HepG2 (cell line): ENCODE results near the gene NMNAT3. TPM values are rescaled to one million over a fixed set of nuclear protein-coding genes. Genes with fewer than 3 reads are reported as not detected.

Source experiments
- ATAC-seq: fragments of 200-7000 bp; cut with Tn5 transposase; 3 replicates; pipeline ENCODE4 v1.9.1; 2020; ENCODE audit warnings: mild to moderate bottlenecking, moderate library complexity
- BruUV-seq: library from RNA; stranded (reverse); fragments of 400-500 nt; replicated peaks from 2 replicates; lab custom pipeline; 2021; lab: Mats Ljungman, UMichigan
- CTCF ChIA-PET: fragments of 300-600 bp; formaldehyde crosslinking; extraction: SDS; loops from one replicate; lab custom pipeline; 2021; ENCODE audit warnings: low total read pairs, inconsistent platforms, low intra/inter-chr PET ratio; lab: Yijun Ruan, JAX
- POLR2A ChIA-PET: fragments of 350-600 bp; sonication (Branson Sonifier 250); formaldehyde crosslinking; loops from one replicate; lab custom pipeline; 2020; ENCODE audit warnings: antibody characterized with exemption, inconsistent platforms; lab: Yijun Ruan, JAX
- DNase-seq: peaks from one replicate; pipeline ENCODE4 v3.0.0-alpha.2; 2015; ENCODE audit warnings: low spot score
- FAIRE-seq: peaks from 3 replicates; lab custom pipeline; 2011; peaks lifted over from hg19 to GRCh38; lab: Jason Lieb, UNC
- H2AFZ ChIP-seq: one replicate; pipeline ENCODE4 v1.6.1; 2011; ENCODE audit warnings: low read length, inconsistent platforms
- H3K27ac ChIP-seq: fragments of 300-600 bp; 3 replicates; pipeline ENCODE4 v1.8.0; 2011; ENCODE audit warnings: mixed run types, mild to moderate bottlenecking, mixed read lengths, low read length, inconsistent platforms; ENCODE audit not compliant: insufficient read depth; ENCODE audit errors: extremely low read length
- H3K27me3 ChIP-seq, 2 experiments: fragments of 200-600 bp in 1 of 2; 2 replicates in 1 of 2; 3 replicates in 1 of 2; pipeline versions ENCODE4 v1.6.0 to v1.8.0; 2011; ENCODE audit warnings: low read length in 2 of 2, mild to moderate bottlenecking in 2 of 2, moderate library complexity in 2 of 2, inconsistent platforms in 1 of 2; ENCODE audit not compliant: insufficient read depth in 2 of 2, control insufficient read depth in 1 of 2
- H3K36me3 ChIP-seq, 2 experiments: fragments of 200-600 bp in 1 of 2; replicated peaks in 1 of 2; 2 replicates in 1 of 2; 3 replicates in 1 of 2; pipeline versions ENCODE4 v1.5.1 to v1.8.0; 2011; ENCODE audit warnings: low read length in 2 of 2, inconsistent platforms in 1 of 2; ENCODE audit not compliant: insufficient read depth in 2 of 2, control insufficient read depth in 1 of 2
- H3K4me1 ChIP-seq: 2 replicates; pipeline ENCODE4 v1.5.1; 2012; ENCODE audit warnings: low read length, inconsistent platforms; ENCODE audit not compliant: insufficient read depth
- H3K4me2 ChIP-seq: 2 replicates; pipeline ENCODE4 v1.6.0; 2011; ENCODE audit warnings: low read depth, low read length, inconsistent platforms
- H3K4me3 ChIP-seq, 3 experiments: fragments of 200-600 bp in 1 of 3; sonication (generic), shearing (Covaris generic) in 1 of 3; replicated peaks in 1 of 3; 2 replicates each; pipeline ENCODE4 v1.5.1; 2011 to 2016; ENCODE audit warnings: low read length in 3 of 3, inconsistent platforms in 2 of 3, low read depth in 2 of 3, mild to moderate bottlenecking in 2 of 3, control low read depth in 1 of 3, mixed read lengths in 1 of 3; ENCODE audit not compliant: insufficient read depth in 1 of 3
- H3K79me2 ChIP-seq: one replicate; pipeline ENCODE4 v1.6.1; 2011; ENCODE audit warnings: low read length, inconsistent platforms; ENCODE audit not compliant: insufficient read depth
- H3K9ac ChIP-seq: 2 replicates; pipeline ENCODE4 v1.6.0; 2011; ENCODE audit warnings: mild to moderate bottlenecking, low read depth, low read length, inconsistent platforms; ENCODE audit not compliant: insufficient read depth
- H3K9me3 ChIP-seq: 2 replicates; pipeline ENCODE4 v1.5.1; 2012; ENCODE audit warnings: mild to moderate bottlenecking, low read length
- H4K20me1 ChIP-seq: 2 replicates; pipeline ENCODE4 v1.6.0; 2011; ENCODE audit warnings: inconsistent platforms, mild to moderate bottlenecking, low read length, moderate library complexity; ENCODE audit not compliant: insufficient read depth
- ERF ChIP-seq: IDR thresholded peaks from 2 replicates; pipeline ENCODE4 v1.6.1; 2018; ENCODE audit warnings: missing biosample characterization, missing genetic modification reagents
- KLF6 ChIP-seq: IDR thresholded peaks from 2 replicates; pipeline ENCODE4 v1.8.0; 2016; ENCODE audit warnings: missing biosample characterization, missing genetic modification reagents
- SCMH1 ChIP-seq: sonication (generic); formaldehyde crosslinking; IDR thresholded peaks from 2 replicates; pipeline ENCODE4 v1.9.0; 2021; ENCODE audit warnings: missing genetic modification reagents, mild to moderate bottlenecking, borderline replicate concordance
- SMAD9 ChIP-seq: sonication (generic); formaldehyde crosslinking; IDR thresholded peaks from 2 replicates; pipeline ENCODE4 v1.5.1; 2020; ENCODE audit warnings: mild to moderate bottlenecking, missing genetic modification reagents
- ZFP36L2 ChIP-seq: sonication (generic); formaldehyde crosslinking; IDR thresholded peaks from 2 replicates; pipeline ENCODE4 v1.4.0; 2020; ENCODE audit warnings: missing genetic modification reagents
- ZNF512B ChIP-seq: sonication (generic); formaldehyde crosslinking; IDR thresholded peaks from 2 replicates; pipeline ENCODE4 v1.5.1; 2020; ENCODE audit warnings: missing genetic modification reagents, mild to moderate bottlenecking, borderline replicate concordance
- WGBS: methylation state at CpG from one replicate; pipeline ENCODE4 v1.1.6; 2017; ENCODE audit warnings: low lambda C conversion rate; 5-methylcytosine and 5-hydroxymethylcytosine counted together
- in situ Hi-C: cut with HindIII; loops from 2 replicates; pipeline ENCODE4 v1.10.0; 2017; ENCODE audit warnings: low pct_unique_long_range_greater_than_20kb; ENCODE audit not compliant: extremely low pct_ligation_motif_present
- intact Hi-C: fragments of 100-400 bp; cut with micrococcal nuclease; formaldehyde crosslinking; loops from one replicate; pipeline ENCODE4 v1.10.0; 2022; ENCODE audit not compliant: unreplicated experiment
- polyA plus RNA-seq, 8 experiments: library from polyadenylated mRNA; depleted of rRNA in 3 of 8; stranded (reverse) in 7 of 8; unstranded in 1 of 8; fragments of >200 nt; fragmentation: Illumina TruSeq in 4 of 8; extraction: Trizol in 4 of 8; gene quantifications; 2 replicates each; pipeline versions ENCODE4 v1.2.1 to v1.2.3, GENCODE V29; 2011 to 2016; ENCODE audit warnings: low read depth in 4 of 8, missing spikeins in 1 of 8, mixed read lengths in 1 of 8; ENCODE audit not compliant: insufficient read depth in 1 of 8
- total RNA-seq, 5 experiments: library from RNA; depleted of rRNA; stranded (reverse); fragments of >200 nt; fragmentation: Illumina TruSeq; extraction: Trizol; gene quantifications; 2 replicates each; pipeline ENCODE4 v1.2.3, GENCODE V29; 2016; ENCODE audit warnings: low read depth in 1 of 5

The NMNAT3 gene
- total and polyA plus RNA-seq, 2 of the 13 experiments (the other 11 are each of a cell fraction or from before 2014, with no cell fraction given), result 6.1 to 7.0 TPM

- no TSS peak for BruUV-seq
These were observed 17.2 kb upstream of the NMNAT3 start for GRCh38 chr3:139695007-139695406.

More at GRCh38 chr3:139695007-139695406, 17.2 kb upstream of the NMNAT3 start:
- H3K36me3 ChIP-seq, result no peaks in the 10 kb centered on the region
- POLR2A ChIA-PET, result no interaction called here
- ATAC-seq (no peak), FAIRE-seq (no peak), DNase-seq (no peak)
- no peaks in the 10 kb centered on the region for H3K4me1 ChIP-seq
- H3K27me3 ChIP-seq, result no peaks in the 10 kb centered on the region; a peak in 1 of 5 replicates
- no peak overlapping the region for H3K9ac ChIP-seq
- WGBS, result 23% methylated on average over 3 of the region's 3 CpGs
- H4K20me1 ChIP-seq, result no peaks in the 10 kb centered on the region
- in situ Hi-C loops, result no loop called here
- H3K27ac ChIP-seq, result no peak overlapping the region
- intact Hi-C loops, result no loop called here
- H2AFZ ChIP-seq, result no peak overlapping the region
- no peaks in the 10 kb centered on the region for H3K9me3 ChIP-seq
- CTCF ChIA-PET, result no interaction called here
- TF ChIP-seq SMAD9 (no peak), ZFP36L2 (CRISPR knock-in tag) (no peak), KLF6 (CRISPR knock-in tag) (no peak), SCMH1 (CRISPR knock-in tag) (no peak), ERF (CRISPR knock-in tag) (no peak), ZNF512B (no peak)
- no peak overlapping the region for H3K4me3 ChIP-seq
- H3K4me2 ChIP-seq, result no peak overlapping the region
- no peaks in the 10 kb centered on the region for H3K79me2 ChIP-seq
